SK-N-MC (cell line): ENCODE measurements around the gene COG5.

Experiments used
- DNase-seq: peaks from one replicate; pipeline ENCODE4 v3.0.0-alpha.2; 2011; ENCODE audit warnings: low read depth, low spot score
- H3K27ac ChIP-seq: fragments of 200-600 bp; sonication (generic); 2 replicates; pipeline ENCODE4 v1.5.1; 2016; ENCODE audit warnings: mixed run types
- H3K36me3 ChIP-seq: fragments of 200-600 bp; sonication (generic); 2 replicates; pipeline ENCODE4 v1.6.1; 2017; ENCODE audit warnings: antibody characterized with exemption, low read length, mixed read lengths; ENCODE audit not compliant: insufficient read depth
- H3K4me3 ChIP-seq: fragments of 200-600 bp; sonication (generic); 2 replicates; pipeline ENCODE4 v1.5.1; 2016
- H3K9ac ChIP-seq: fragments of 200-600 bp; sonication (generic); 2 replicates; pipeline ENCODE4 v1.8.0; 2017; ENCODE audit warnings: mixed run types, mixed read lengths; ENCODE audit not compliant: insufficient read length
- H3K9me3 ChIP-seq: fragments of 200-600 bp; sonication (generic); 2 replicates; pipeline ENCODE4 v1.6.1; 2017; ENCODE audit warnings: low read depth, mild to moderate bottlenecking, antibody characterized with exemption, low read length, moderate library complexity, mixed read lengths
- EZH2 ChIP-seq: fragments of 200-600 bp; sonication (generic); IDR thresholded peaks from one replicate; pipeline ENCODE4 v1.6.1; 2017; ENCODE audit warnings: antibody characterized with exemption
- FOXP2 ChIP-seq: optimal IDR thresholded peaks from 2 replicates; pipeline ENCODE3; 2011; ENCODE audit warnings: mild to moderate bottlenecking, moderate library complexity; ENCODE audit not compliant: insufficient read depth; ENCODE audit errors: extremely low read length, control extremely low read depth
- POLR2AphosphoS5 ChIP-seq: IDR thresholded peaks from 2 replicates; pipeline ENCODE4 v1.6.1; 2012; ENCODE audit warnings: mild to moderate bottlenecking, low read depth, low read length, borderline replicate concordance

Gene COG5

DNA sequence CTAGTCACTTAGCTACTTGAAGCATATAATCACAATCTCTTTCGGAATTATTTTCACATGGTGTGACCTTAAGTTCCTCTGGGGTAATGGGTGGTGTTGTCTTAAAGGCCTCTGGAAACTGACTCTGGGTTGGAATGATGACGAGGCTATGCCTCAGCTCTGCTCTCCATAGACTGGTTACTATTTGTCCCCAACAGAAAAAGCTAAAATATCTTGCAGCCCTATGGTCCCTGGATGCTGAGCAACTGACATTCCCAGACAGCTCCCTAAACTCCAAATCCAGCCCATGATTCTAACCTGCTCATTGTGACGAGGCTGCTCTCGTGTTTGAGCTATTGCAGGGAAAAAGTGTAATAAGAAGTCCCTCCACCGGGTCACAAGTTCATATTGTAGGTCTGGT lies 343.4 kb downstream of the COG5 start:
- Histone ChIP-seq H3K27ac (no peak overlapping the region), H3K9me3 (no peaks in the 10 kb centered on the region), H3K36me3 (no peaks in the 10 kb centered on the region), H3K4me3 (no peak overlapping the region), H3K9ac (no peak overlapping the region)
- TF ChIP-seq FOXP2 (no peak), POLR2AphosphoS5 (no peak), EZH2 (no peak)
- DNase-seq: no peak

DNA sequence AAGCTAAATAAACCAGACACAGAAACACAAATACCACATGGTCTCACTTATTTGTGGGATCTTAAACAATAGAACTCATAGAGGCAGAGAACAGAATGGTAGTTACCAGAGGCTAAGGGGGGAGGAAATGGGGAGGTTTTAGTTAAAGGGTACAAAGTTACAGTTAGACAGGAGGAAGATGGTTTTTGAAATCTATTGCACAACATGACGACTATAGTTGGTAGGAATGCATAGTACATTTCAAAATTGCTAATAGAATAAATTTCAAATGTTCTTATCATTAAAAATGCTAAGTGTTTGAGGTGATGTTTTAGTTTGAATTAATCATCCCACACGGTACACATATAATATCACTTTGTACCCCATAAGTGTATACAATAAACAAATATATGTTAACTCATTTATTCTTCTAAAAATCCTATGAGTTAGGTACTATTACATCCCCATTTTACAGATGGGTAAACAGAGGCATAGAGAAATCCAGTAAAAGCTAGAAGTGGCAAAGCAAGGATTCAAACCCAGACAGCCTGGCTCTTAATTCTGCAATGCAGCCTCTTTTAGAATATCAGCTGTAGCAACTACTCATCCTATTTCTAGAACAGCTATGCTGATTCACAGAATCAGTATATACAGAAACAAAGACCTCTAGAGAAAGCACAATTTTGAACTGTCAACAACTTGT lies 344.0 kb downstream of the COG5 start:
- Histone ChIP-seq H3K27ac (no peak overlapping the region), H3K4me3 (no peak overlapping the region), H3K9ac (no peak overlapping the region), H3K36me3 (no peaks in the 10 kb centered on the region), H3K9me3 (no peaks in the 10 kb centered on the region)
- TF ChIP-seq POLR2AphosphoS5 (no peak), EZH2 (no peak), FOXP2 (no peak)
- no peak for DNase-seq

DNA sequence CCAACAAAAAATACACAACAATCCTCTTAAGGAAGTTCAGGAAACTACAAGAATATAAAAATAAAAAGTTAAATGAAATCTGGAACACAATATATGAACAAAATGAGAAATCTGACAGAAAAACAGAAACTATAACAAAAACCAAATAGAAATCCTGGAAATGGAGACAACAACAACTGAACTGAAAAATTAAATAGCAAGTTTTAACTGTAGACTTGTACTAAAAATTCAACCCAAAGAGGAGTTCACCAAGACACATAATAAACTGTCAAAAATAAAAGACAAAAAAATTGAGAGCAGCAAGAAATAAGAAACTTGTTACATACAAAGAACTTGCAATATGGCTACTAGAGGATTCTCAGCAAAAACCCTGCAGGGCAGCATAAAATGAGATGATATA lies 349.8 kb downstream of the COG5 start:
- Histone ChIP-seq H3K4me3 (no peak overlapping the region), H3K27ac (no peak overlapping the region), H3K9ac (no peak overlapping the region), H3K36me3 (no peaks in the 10 kb centered on the region), H3K9me3 (no peaks in the 10 kb centered on the region)
- no peak for DNase-seq
- TF ChIP-seq EZH2 (no peak), POLR2AphosphoS5 (no peak), FOXP2 (no peak)

DNA sequence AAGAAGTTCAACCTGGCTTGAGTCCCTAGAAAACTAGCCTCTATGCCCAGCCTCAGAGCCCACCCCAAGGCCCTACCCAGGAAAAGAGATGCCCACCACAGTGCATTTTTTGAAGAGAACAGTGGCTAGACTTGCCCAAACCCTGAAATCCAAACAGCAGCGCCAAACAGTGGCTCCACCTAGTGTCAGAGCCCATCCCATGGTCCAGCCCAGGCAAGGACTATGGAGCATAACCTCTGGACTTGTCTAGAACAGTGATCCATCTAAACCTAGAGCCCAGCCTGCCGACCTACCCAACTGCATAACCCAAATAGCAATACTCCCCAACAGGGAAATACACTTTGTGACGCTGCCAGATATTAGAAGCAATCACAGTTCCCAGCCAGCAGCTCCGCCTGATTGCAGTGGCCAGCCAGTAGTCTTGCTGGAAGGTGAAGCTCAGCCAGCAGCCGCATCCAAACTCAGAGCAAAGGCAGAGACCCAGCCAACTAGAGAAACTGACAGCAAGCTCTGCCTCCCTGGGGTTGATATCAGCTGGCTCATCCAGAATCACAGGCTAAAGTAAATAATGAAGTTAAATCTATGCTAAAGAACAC lies 350.4 kb downstream of the COG5 start:
- no peak overlapping the region for H3K4me3 ChIP-seq
- H3K36me3 ChIP-seq: no peaks in the 10 kb centered on the region
- no peak overlapping the region for H3K9ac ChIP-seq
- TF ChIP-seq EZH2 (no peak), POLR2AphosphoS5 (no peak), FOXP2 (no peak)
- no peak overlapping the region for H3K27ac ChIP-seq
- no peak for DNase-seq
- no peaks in the 10 kb centered on the region for H3K9me3 ChIP-seq

DNA sequence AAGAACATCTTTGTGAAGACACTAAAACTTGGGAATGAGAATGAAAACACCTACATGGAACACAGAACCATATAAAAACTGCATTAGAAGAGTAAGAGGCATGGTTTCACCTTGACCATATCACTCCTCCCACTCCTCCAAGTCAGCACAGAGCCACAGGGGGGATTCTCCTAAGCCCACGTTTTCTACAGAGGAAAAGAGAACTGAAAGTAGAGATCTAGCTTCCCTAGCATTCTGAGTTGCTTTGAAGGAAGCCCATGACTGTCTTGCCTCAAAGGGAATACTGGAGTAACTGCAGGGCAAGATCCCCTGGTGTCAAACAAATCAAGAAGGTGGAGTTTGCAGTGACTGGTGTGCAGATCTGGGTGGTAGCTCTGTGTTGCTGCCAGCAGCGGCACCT lies 351.0 kb downstream of the COG5 start:
- TF ChIP-seq FOXP2 (no peak), EZH2 (no peak), POLR2AphosphoS5 (no peak)
- no peak overlapping the region for H3K4me3 ChIP-seq
- H3K36me3 ChIP-seq: no peaks in the 10 kb centered on the region
- DNase-seq: no peak
- no peaks in the 10 kb centered on the region for H3K9me3 ChIP-seq
- H3K9ac ChIP-seq: no peak overlapping the region
- H3K27ac ChIP-seq: no peak overlapping the region

DNA sequence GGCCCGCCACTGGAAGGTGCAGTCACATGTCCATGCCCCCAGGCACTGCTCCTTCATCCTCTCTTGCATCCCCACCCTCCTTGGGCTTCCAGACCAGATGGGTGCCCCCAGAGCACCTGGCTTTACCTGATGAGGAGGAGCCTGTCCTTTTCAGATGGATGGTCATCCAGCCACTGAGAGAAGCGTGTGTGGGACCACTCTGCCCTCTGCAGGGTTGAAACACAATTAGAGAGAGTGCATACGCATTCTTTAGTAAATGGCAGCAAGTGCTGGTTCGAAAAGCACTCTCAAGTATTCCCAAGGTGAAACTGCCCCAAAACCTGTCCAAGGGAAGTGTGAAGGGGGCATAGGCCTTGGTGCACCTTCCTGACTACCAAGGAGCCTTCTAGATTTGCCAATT lies 353.3 kb downstream of the COG5 start:
- TF ChIP-seq EZH2 (no peak), FOXP2 (no peak), POLR2AphosphoS5 (no peak)
- H3K9me3 ChIP-seq: no peaks in the 10 kb centered on the region
- no peak overlapping the region for H3K4me3 ChIP-seq
- H3K9ac ChIP-seq: no peak overlapping the region
- H3K27ac ChIP-seq: no peak overlapping the region
- H3K36me3 ChIP-seq: no peaks in the 10 kb centered on the region
- DNase-seq: no peak

DNA sequence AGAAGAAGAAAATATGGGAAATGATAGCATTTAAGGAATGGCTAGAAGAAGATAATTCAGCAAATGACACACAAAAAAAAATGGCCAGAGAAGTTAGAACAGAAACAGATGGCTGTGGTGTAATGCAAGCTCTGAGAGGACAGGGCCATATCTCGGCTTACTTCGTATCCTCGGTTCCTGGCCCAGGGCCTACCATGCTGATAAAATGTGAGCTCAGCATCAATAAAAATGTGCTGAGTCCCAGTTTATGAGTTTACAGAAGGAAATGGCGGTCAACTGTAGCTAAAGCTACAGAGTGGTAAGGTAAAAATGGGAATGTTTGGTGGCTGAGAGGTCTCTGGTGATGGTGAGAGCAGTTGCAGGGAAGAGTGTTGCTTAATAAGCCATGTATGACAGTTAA lies 354.2 kb downstream of the COG5 start:
- no peak overlapping the region for H3K4me3 ChIP-seq
- no peaks in the 10 kb centered on the region for H3K36me3 ChIP-seq
- DNase-seq: no peak
- TF ChIP-seq EZH2: no peak
- no peak for TF ChIP-seq POLR2AphosphoS5
- H3K9ac ChIP-seq: no peak overlapping the region
- H3K9me3 ChIP-seq: no peaks in the 10 kb centered on the region
- no peak overlapping the region for H3K27ac ChIP-seq

DNA sequence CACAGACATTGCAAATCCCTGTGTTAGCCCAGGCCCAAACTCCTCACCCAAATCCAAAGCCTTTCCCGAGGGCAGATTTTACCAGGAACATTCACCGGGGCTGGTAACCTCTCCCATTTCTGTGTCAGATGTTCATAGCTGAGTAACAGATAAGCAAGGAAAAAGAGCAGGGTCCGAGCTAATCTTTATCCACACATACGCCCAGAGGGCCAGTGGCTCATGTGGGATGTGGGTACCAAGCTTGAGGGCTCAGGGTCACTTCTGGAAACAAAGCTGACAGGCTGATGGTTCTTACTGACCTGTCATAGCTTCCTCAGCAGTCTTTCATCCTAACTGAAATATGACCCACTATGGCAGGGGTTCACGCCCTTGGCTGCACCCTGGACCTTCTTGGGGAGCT lies 355.2 kb downstream of the COG5 start:
- Histone ChIP-seq H3K36me3 (no peaks in the 10 kb centered on the region), H3K9me3 (no peaks in the 10 kb centered on the region), H3K4me3 (no peak overlapping the region), H3K27ac (no peak overlapping the region), H3K9ac (no peak overlapping the region)
- DNase-seq: no peak
- TF ChIP-seq EZH2 (no peak), FOXP2 (no peak)

DNA sequence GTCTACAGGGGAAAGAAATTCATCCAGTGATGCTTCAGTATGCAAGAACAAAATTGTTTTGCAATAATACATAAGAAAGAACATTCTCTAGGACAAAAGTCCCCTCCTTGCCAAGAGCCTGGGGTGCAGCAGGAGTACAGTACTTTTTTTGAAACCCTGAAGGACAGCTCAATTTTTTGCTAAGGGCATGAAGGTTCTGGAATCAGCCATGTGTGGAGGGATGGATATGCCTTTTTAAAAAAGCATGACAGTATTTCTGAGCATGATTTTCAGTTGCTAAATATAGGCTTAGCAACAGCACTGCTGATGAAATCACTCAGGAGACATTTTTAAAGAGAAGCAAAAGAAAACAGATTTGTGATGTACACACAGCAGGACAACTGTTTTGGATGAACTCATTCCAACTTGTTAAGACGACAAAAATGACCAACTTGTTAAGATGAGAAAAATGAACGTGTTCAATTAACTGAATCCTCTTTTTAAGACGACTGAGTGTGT lies 355.6 kb downstream of the COG5 start:
- H3K9me3 ChIP-seq: no peaks in the 10 kb centered on the region
- 0 out of 2 replicates have a peak, but pooled peaks cover 2% of the 10 kb centered on the region for H3K36me3 ChIP-seq
- no peak overlapping the region for H3K27ac ChIP-seq
- no peak for TF ChIP-seq FOXP2
- no peak for TF ChIP-seq EZH2
- no peak for TF ChIP-seq POLR2AphosphoS5
- H3K4me3 ChIP-seq: no peak overlapping the region
- no peak for DNase-seq
- H3K9ac ChIP-seq: no peak overlapping the region
